Tibial artery (tissue), 4 donors: Measurements from ENCODE around the gene ALG5.

Experiments used
- DNase-seq, 2 donors: peaks; one replicate each; pipeline ENCODE4 v3.0.0-alpha.2; 2019
- H3K27ac ChIP-seq, 2 donors: fragments of 200-600 bp; sonication (generic) in 1 of 2; 1 replicate in 1 of 2; 2 replicates in 1 of 2; pipeline ENCODE4 v1.5.1; 2018 to 2019; ENCODE audit warnings: mild to moderate bottlenecking in 1 of 2
- H3K27me3 ChIP-seq, 2 donors: fragments of 200-600 bp; sonication (generic) in 1 of 2; one replicate each; pipeline versions ENCODE4 v1.5.1 to v1.6.0; 2016 to 2019
- H3K36me3 ChIP-seq, 3 donors: fragments of 200-600 bp; sonication (generic) in 2 of 3; one replicate each; pipeline ENCODE4 v1.5.1; 2016 to 2019; ENCODE audit warnings: mild to moderate bottlenecking in 2 of 3
- H3K4me1 ChIP-seq, 4 donors: fragments of 200-600 bp; sonication (generic) in 2 of 4; 1 replicate in 3 of 4; 2 replicates in 1 of 4; pipeline ENCODE4 v1.5.1; 2016 to 2019
- H3K4me3 ChIP-seq, 2 donors: fragments of 200-600 bp; sonication (generic) in 1 of 2; 1 replicate in 1 of 2; 2 replicates in 1 of 2; pipeline ENCODE4 v1.5.1; 2018 to 2019; ENCODE audit warnings: mild to moderate bottlenecking in 2 of 2
- H3K9me3 ChIP-seq, 3 donors: fragments of 200-600 bp; sonication (generic) in 1 of 3; one replicate each; pipeline ENCODE4 v1.5.1; 2016 to 2019
- CTCF ChIP-seq, 2 experiments: fragments of 200-600 bp in 1 of 2; fragments of 450-650 bp in 1 of 2; IDR thresholded peaks; one replicate each; pipeline ENCODE4 v1.5.1; 2017 to 2019; ENCODE audit warnings: antibody characterized with exemption in 2 of 2, mild to moderate bottlenecking in 1 of 2, moderate library complexity in 1 of 2
- intact Hi-C: fragments of 100-400 bp; cut with DNase I; formaldehyde crosslinking; loops from one replicate; pipeline ENCODE4 v1.15.0; 2023; ENCODE audit warnings: low total_unique reads

Gene ALG5

DNA sequence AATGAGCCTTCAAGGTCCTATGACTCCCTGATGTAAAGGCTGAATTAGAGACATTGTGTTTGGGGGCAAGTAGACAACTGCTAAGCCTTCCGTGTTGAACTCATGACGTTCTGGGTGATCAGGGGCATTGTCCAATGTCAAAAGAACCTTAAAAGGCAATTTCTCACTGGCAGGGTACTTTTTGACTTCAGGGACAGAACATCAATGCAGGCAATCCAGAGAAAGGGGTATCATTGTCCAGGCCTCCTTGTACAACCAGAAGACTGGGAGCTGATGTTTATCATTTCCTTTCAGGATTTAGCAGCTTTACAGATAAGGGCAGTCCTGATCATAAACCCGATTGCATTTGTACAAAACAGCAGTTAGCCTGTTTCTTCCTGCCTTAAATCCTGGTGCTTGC is 54.1 kb downstream of the ALG5 start:
- intact Hi-C loops, result no loop called here
- TF ChIP-seq CTCF (IDR thresholded peaks at IDR 0.05), result no peak
- no peak overlapping the region for H3K27ac ChIP-seq

GRCh38 chr13:36925603-36926002 is 73.5 kb downstream of the ALG5 start:
- H3K4me1 ChIP-seq, result peaks cover 0 to 4% (median under 1%) of the 10 kb centered on the region in 4 donors
- no peaks in the 10 kb centered on the region for H3K27me3 ChIP-seq

More for the DNA sequence above, 54.1 kb downstream of the ALG5 start:
- Histone ChIP-seq H3K4me1 (no peaks in the 10 kb centered on the region), H3K9me3 (no peaks in the 10 kb centered on the region), H3K4me3 (no peak overlapping the region), H3K27me3 (no peaks in the 10 kb centered on the region), H3K36me3 (peaks cover 0 to 19% (median 12%) of the 10 kb centered on the region in 3 donors)
- DNase-seq, result no peak

GRCh38 chr13:36924001-36924400 is 75.1 kb downstream of the ALG5 start:
- TF ChIP-seq CTCF (IDR thresholded peaks at IDR 0.05), result no peak
- intact Hi-C loops, result no loop called here
- H3K27me3 ChIP-seq, result no peaks in the 10 kb centered on the region
- no peaks in the 10 kb centered on the region for H3K36me3 ChIP-seq
- H3K4me3 ChIP-seq, result no peak overlapping the region
- DNase-seq, result no peak
- H3K4me1 ChIP-seq, result peaks cover 0 to 8% (median 4%) of the 10 kb centered on the region in 4 donors
- no peaks in the 10 kb centered on the region for H3K9me3 ChIP-seq
- H3K27ac ChIP-seq, result no peak overlapping the region

More at GRCh38 chr13:36925603-36926002, 73.5 kb downstream of the ALG5 start:
- Histone ChIP-seq H3K36me3 (no peaks in the 10 kb centered on the region), H3K27ac (no peak overlapping the region), H3K9me3 (no peaks in the 10 kb centered on the region), H3K4me3 (no peak overlapping the region)
- no peak for DNase-seq
- no peak for TF ChIP-seq CTCF (IDR thresholded peaks at IDR 0.05)
- intact Hi-C loops, result no loop called here

DNA sequence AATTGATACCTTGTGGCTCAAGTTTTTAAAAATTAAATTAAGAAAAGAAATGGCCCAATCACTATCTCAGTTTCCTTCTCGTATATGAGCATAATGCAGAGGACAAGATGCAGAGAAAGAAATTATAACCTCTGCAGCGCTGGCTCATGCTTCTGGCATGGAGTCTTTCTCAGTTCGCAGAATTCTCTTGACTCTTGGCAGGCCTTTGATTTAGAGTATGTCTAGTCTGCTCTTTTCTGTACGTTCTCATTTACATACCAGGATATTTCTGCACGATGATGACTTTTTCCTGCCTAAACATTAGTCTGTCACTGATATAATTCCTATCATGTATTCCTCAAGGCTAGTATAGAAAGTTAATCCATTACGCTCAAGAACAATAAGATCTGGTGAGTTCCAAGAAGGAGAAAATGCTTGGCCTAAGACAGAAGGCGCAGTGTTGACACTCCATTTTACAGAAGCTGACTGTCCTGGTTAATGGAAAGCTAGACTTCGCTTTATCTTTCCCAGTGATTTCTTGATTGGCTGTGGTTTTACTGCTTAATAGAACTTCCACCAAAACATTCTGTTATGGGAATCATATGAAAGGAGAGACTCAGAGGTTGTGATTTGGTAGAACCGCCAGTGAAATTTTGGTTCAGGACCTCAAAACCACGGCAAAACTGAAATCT is 77.4 kb downstream of the ALG5 start:
- H3K27me3 ChIP-seq, result no peaks in the 10 kb centered on the region
- no peak for DNase-seq
- H3K9me3 ChIP-seq, result no peaks in the 10 kb centered on the region
- peaks cover 0 to 25% (median 12%) of the 10 kb centered on the region in 4 donors for H3K4me1 ChIP-seq
- no peak for TF ChIP-seq CTCF (IDR thresholded peaks at IDR 0.05)
- intact Hi-C loops, result no loop called here
- no peak overlapping the region for H3K4me3 ChIP-seq
- H3K36me3 ChIP-seq, result no peaks in the 10 kb centered on the region
- H3K27ac ChIP-seq, result peak overlapping the region in 1 of 2 donors; percentile 87

DNA sequence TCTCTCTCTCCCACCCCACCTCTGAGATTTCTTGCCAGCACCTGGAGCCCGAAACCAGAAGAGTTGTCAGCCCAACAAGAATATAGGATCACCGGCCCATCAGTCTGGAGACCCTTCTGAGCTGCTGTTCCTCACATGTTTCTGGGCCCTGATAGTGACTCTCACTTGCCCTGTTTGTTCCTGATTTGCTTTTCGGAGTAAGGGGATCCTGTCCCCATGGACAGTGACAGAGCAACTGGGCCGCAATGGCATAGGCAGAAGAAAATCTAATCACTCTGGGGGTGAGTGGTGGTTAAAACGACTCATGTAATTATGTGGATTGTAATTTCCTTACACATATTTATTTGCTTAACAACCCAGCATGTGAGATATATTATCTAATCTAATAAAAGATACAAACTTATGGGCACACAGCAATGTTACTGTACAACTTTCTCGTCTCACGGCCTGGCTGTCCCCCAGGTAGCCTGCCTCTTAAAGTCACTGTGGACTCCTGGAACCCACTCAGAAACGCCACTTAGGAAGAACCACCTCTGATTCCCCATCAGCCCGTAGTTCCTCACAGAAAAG is 78.4 kb downstream of the ALG5 start:
- intact Hi-C loops, result no loop called here
- Histone ChIP-seq H3K4me3 (peak overlapping the region; percentile 68 to 92), H3K4me1 (peaks cover 0 to 35% (median 15%) of the 10 kb centered on the region in 4 donors), H3K27ac (peak overlapping the region; percentile 87 to 97), H3K27me3 (no peaks in the 10 kb centered on the region), H3K36me3 (no peaks in the 10 kb centered on the region), H3K9me3 (no peaks in the 10 kb centered on the region)
- DNase-seq, result no peak
- TF ChIP-seq CTCF (IDR thresholded peaks at IDR 0.05), result no peak
